DLD1 (cell line): ENCODE results near the gene CELA2B.
"Not testable (repeated sequence)": the region's sequence is repeated elsewhere in the genome, so short reads cannot be mapped to it uniquely, and the experiment has no call there.

ENCODE experiments used
- in situ Hi-C: cut with HindIII; loops from 2 replicates; pipeline ENCODE4 v1.10.0; 2017; ENCODE audit warnings: low sequenced_read_pairs

The CELA2B gene

DNA sequence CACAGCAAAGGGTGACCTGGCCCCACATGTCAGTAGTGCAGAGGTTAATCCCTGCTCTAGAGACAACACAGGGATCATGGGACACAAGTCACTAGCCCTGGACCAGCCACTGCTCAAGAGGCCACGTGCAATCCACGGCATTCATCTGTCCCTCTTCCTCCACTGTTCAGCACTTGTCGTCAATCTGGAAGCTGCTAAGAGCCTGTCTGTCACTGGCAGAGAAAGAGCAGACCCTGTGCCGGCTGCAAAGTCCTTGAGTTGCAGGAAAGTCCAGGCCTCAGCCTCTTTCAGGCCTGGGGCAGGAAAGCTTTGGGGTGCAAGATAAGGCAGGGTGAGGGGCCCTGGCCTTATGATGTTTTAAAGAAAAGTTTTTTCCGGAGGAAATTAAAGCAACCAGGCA, 16.7 kb downstream of the CELA2B start:
- in situ Hi-C loops = no loop called here

DNA sequence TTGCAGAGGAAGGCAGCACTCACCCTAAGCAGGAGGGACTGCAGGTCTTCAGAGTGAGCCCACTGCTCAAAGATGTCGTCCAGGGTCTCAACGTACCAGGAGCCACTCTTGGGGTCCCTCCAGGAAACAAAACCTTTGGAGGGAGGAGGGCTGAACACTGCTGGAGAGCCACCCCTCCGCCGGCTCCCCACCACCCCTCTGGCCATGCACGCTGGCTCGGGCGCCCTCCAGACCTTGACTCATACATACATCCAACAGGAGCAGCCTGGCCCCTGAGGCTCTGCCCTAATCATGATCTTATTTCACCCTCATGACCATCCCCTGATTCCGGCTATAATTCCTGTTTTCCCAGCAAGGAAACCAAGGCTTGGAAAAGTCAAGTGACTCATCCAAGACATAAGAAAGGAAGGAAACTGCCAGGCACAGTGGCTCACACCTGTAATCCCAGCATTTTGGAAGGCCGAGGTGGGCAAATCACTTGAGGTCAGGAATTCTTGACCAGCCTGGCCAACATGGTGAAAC, 18.0 kb downstream of the CELA2B start:
- in situ Hi-C loops = no loop called here

DNA sequence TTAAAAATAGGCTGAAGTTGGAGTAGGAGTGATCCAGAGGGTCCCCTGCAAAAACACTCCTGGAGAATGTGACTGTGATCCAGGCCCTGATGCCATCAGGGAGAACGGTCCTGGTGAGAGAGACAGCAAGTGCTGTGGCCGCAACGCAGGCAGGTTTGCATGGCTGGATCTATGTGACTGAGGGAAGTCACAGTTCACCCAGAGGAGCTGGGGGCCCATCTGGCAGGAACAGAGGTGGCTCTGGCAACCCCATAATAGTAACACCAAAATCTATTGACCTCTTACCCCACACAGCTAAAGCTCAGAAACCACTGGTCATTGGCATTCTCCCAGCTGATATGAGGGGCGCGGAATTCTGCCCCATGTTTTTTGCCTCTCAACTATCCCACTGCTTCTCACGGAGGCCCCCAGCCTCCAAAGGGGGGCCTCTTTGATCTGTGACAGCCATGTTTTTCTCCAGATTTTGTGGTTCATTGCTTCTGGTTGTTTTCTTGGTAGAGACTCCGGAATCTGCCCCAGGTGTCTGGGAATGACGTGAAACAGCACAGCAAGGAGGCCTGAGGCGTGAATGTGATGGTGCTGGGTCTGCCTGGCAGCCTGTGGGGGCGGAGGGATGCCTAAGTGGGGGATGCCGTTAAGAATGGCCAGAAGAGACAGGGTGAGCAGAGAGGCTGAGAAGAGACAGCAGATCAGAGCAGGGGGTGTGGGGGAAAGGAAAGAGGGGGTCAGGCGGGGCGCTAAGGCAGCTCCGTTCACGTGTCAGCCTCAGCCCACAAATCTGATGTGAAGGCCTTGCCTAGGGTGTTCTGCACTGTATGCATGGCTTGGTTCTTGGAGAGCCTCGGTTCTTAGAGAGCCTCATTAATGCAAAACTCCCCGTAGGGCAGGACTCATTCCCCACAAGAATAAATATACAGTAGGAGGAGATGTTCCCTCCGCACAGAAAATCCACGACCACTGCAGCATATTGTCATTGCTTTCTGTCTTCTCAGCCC, 24.6 kb downstream of the CELA2B start:
- in situ Hi-C loops = no loop called here

DNA sequence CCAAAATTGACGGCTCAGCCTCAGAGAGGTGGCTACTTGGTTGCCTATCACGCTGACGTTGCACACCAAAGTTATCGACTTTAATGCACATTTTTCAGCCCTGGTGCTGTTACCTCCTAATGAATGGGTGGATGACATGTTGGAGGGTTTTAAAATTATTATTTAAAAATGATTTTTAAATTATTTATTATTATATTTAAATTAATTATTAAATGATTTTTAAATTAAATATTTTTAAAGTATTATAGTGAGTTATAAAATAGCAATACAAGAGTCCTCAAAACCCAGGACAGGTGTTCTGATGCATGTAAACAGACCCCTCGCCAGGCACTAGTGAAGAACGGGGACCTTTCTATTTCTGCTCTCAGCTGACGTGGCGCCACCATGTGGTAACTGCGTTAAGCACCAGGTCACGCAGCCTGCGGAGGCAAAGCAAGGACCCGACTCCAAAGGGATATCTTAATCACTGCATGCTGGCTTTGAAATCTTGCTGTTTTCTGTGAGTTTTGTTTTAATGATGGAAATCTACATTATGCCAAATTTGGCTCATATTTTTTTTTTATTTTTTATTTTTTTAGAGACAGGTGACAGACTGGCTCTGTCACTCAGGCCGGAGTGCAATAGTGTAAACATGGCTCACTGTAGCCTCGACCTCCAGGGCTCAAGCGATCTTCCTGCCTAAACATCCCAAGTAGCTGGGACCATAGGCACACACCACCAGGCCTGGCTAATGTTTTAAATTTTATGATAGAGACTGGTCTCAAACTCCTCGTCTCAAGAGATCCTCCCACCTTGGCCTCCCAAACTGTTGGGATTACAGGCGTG, 25.5 kb downstream of the CELA2B start:
- in situ Hi-C loops = no loop called here

DNA sequence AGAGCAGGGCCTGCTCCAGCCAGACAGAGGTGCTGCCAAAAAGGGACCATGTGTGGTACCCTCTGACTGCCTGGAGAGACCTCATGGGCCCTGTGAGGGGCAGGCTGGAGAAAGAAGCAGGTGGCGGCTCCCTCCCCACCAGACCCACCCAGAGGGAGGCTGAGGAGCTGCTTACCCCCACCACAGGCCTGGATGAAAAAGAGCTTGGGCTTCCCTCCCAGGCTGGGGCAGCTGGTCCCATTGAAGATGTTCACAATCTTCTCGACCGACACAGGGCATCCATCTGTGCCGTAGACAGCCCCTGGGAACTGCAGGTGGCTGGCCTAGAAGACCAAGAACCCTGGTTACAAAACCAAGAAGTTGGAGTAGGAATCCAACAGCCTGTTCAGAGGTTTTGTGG, 28.5 kb downstream of the CELA2B start:
- in situ Hi-C loops = no loop called here

DNA sequence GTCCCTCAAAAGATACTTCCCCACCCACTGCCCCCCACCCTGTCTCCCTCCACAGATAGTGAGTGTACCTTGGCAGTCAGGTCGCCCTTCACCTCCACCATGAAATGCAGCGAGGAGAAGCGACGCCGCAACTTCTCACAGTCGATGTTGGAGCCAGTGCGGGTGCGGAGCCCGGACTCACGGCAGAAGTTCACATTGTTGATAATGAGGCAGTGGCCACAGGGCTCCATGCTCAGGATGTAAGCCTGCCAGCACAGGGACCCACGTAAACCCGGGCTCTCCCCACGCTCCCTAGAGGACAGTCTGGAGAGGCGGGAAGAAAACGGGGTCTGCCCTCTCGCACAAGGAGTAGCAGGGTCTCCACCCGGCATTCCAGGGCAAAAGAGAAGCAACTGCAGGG, 30.9 kb downstream of the CELA2B start:
- in situ Hi-C loops = no loop called here

DNA sequence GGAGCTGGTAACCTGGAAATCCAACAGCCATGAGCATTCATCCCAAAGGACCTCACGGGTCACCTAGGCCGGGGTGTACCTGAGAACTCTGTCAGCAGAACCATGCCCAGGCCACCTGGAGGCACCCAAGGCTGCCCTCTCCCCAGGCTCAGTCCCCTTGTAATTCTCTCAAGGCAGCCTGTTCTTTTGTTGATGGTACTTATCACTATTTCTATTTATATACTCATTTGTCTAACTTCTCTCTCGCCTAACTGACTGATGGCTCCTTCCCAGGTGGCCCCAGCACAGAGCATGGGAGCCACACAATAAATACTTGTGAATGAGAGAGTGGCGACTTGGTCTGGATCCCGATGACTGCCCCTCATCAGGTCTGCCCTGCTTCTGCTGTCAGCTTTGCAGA, 31.4 kb downstream of the CELA2B start:
- in situ Hi-C loops = no loop called here

DNA sequence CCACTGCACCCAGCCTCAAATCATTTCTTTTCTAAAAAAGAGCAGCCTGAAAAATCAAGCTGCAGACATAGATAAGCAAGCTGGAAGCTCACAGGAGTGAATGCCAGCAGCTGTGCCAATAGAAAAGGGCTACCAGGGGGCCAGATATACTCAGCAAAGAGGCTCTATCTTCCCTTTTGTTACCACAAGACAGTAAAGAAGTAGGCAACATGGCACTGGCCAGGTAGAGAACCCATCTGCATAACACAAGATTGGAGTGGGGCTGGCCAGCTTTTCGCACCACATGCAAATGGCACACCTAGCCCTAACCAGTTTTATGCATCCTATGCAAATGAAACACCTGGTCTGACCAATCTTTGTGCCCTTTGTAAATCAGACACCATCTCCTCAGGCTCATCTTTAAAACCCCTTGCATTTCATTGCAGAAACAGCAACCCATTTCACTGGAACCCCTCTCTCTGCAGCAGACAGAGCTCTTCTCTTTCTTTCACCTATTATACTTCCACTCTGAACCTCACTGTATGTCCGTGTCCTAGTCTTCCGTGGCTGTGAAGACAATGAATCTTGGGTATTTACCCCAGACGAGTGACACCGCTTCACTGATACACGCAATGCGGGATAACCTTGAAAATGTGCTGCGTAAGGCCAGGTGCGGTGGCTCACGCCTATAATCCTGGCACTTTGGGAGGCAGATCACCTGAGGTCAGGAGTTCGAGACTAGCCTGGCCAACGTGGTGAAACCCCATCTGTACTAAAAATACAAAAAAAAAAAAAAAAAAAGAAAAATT, 33.0 kb downstream of the CELA2B start:
- in situ Hi-C loops = no loop called here

DNA sequence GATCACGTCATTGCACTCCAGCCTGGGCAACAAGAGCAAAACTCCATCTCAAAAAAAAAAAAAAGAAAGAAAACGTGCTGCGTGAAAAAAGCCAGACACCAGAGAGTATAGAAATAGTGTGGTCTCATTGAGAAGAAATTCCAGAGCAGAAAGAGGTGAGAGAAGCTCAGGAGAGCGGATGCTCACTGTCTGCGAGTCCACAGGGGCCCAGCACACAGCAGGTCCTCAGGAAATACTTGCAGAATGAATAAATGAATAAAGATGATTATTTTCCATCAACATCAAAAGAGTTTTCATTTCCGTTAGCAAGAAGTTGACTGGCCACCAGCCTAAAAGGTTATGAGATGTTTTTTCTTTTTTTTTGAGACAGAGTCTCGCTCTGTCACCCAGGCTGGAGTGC, 33.7 kb downstream of the CELA2B start:
- in situ Hi-C loops = no loop called here

DNA sequence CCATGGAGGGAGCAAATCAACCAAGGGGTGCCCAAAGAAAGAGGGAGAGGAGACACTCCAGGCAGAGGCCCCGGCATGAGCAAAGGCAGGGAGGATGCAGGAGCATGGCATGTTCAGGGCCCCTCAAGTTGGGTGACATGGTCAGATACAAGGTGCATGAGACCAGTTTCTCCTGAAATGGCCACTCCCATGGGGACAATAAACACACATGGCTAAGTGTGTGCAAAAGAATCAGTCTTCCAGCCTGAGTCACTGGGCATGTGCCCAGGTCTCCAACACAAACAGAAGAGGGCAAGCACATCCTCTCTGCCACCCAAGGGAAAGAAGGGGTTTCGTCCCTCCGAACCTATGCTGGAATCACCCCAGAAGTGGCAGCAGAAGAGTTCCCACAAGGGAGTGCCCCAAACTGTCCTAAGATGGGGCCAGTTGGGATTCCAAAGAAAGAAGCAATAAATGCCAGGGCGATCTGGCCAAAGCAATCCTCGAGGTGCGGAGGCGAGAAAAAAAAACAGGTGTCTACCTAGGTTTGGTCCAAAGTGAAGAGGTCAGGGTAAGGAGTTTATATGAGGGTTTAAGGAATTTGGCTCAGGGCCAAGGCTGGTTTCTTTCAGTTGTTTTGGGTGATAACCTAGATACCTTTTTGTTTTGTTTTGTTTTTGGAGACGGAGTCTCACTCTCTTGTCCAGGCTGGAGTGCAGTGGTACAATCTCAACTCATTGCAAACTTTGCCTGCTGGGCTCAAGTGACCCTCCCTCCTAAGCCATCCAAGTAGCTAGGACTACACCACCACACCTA, 34.9 kb downstream of the CELA2B start:
- in situ Hi-C loops = no loop called here

DNA sequence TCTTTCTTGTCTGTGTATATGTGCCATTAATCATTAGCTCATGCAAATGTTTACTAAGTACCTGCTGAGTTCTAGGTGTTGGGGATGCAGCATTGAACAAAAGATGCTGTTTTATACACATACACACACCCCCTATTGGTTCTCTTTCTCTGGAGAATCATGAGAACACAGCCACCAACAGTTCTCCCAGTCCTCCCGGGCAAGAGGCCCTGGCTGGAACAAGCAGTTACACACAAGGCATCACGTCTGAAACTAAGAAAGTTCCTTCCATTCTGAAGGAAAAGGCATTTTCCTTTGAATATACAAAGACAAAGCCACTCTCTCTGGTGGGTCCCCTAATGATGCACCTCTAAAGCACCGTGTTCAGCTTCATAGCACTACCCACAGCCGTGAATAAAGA, 37.3 kb downstream of the CELA2B start:
- in situ Hi-C loops = no loop called here

DNA sequence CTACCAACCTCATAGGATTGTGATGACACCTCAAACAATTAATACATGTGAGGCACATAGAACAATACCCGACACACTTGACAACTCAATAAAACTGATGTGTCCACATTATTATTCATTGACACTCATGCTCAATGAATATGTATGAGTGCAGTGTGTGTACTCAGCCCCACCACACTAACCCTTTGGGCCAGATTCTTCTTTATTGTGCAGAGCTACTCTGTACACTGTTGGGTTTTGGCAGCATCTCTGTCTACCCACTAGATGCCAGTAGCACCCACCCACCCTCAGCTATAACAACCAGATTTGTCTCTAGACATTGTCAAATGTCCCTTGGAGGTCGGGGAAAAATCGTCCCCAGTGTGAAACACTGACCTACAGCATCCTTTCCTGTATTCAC, 38.0 kb downstream of the CELA2B start:
- in situ Hi-C loops = no loop called here

DNA sequence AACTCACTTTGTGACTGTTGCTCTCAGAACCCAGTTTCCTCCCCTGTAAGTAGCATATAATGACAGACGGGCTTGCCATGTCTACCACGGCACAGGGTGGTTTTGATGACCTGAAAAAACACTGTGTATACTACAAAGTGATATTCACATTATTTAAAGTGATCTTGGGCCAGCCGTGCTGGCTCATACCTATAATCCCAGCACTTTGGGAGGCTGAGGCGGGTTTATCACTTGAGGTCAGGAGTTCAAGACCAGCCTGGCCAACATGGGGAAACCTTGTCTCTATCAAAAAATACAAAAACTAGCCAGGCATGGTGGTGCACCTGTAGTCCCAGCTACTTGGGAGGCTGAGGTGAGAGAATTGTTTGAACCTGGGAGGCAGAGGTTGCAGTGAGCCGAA, 38.7 kb downstream of the CELA2B start:
- in situ Hi-C loops = not testable (repeated sequence)

DNA sequence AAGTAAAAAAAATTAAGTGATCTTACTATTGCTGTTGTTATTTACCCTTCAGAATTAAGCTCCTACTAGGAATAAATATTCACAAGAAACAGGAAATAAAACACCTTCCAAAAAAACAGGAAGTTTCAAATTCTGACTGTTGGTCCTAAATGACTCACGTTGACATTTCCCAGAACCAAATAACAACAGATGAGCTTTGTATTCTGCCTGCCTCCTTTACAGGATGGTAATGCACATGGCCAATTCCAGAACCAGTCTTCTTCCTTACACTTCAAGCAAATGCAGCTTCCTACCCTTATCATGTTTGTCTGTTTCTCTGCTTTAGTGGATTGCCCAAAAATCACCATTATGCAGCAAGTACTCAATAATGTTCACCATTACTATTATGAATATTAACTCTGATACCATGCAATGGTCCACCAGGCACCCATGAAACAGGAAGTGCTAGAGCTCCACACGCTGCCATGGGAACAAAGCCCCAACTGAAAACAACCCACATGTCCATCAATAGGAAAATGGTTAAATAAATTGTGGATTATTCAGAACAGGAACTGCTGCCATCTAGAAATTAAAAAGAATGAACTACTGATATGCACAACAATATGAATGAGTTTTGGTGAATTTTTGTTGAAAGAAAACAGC, 39.2 kb downstream of the CELA2B start:
- in situ Hi-C loops = no loop called here

DNA sequence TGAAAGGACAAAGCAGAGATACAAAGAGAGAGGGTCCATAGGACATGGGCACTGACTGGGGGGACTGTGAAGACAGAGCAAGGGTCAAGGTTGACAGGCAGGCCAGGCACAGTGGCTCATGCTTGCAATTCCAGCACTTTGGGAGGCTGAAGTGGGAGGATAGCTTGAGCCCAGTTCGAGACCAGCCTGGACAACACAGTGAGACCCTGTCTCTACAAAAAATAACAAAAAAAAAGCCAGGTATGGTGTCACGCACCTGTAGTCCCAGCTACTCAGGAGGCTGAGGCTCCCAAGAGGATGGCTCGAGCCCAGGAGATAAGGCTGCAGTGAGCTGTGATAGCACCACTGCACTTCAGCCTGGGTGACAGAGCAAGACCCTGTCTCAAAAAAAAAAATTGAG, 43.7 kb downstream of the CELA2B start:
- in situ Hi-C loops = no loop called here

DNA sequence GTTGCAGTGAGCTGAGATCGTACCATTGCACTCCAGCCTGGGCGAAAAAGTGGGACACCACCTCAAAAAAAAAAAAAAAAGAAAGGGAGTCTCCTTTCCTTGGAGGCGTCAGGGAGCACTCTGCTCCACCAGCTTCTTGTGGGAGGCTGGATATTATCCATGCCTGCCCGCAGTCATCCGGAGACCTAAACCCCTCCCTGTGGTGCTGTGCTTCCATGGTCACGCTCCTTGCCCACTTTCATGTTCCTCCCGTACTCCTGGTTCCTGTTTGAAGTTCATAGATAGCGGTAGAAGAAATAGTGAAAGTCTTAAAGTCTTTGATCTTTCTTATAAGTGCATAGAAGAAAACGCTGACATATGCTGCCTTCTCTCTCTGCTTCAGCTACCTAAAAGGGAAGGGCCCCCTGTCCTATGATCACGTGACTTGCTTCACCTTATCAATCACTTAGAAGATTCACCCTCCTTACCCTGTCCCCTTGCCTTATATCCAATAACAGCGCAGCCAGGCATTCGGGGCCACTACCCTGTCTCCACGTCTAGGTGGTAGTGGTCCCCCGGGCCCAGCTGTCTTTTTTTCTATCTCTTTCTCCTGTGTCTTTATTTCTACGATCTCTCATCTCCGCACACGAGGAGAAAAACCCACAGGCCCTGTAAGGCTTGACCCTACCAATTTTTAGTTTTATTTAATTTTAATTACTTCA, 45.5 kb downstream of the CELA2B start:
- in situ Hi-C loops = not testable (repeated sequence)

DNA sequence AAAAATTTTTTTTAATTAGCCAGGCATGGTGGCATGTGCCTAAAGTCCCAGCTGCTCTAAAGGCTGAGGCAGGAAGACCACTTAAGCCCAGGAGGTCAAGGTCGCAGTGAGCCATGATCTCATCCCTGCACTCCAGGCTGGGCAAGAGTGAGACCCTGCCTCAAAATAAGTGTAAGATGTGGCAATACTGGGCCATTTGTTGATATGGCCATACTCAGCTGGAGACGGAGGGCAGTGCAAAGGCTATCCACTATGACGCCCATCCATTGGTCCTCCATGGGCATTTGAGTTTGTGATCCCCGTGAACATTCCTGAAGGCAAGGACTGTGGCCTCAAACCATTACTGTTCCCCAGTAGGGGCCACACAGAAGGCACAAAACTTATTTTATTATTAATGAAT, 46.6 kb downstream of the CELA2B start:
- in situ Hi-C loops = no loop called here

DNA sequence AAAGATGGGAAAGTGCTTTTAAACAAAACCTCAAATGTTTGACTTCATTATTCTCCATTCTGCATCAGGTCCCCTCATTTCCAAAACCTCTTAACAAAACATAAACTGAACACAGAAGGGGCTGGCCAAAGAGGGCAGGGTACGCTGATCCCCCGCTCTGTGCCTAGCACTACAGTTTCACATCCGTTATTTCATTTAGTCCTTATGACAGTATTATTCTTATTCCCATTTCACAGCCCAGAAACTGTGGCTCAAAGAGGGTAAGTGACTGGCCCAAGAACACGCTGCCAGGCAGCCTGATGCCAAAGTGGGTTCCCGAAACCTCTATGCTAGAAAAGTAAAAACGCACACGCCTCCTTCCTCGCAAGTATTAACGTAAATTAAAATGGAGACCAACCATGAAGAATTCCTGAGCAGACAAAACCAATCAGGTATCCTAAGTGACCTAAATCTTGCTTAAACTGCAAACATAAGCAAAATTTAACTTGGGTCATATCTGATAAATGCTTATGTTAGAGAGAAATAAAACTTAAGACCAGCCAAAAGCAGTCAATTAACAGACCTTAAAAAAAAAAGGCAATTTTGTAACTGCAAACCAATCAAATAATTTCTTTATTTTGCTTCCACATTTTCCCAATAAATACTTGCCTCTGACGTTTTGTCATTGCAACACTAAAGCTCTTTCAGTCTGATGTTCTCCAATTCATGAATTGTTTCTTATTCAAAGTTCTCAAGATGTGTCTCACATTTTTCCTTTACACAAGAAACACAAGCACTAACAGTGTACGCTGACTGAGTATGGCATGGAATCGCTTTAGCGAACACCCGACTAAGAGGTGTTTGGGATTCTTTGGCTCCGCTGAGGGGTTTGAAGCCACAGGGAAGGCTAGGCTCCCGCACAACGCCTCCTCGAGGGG, 47.5 kb downstream of the CELA2B start:
- in situ Hi-C loops = no loop called here
